Non-pigmented ciliary epithelial cell (primary cell): Measurements from ENCODE around the gene DDX17.

Source experiments
- DNase-seq: peaks from one replicate; pipeline ENCODE4 v3.0.0-alpha.2; 2010; ENCODE audit warnings: low read depth

Gene DDX17

GRCh38 chr22:38465673-38466490, 40.2 kb downstream of the DDX17 start:
- no peak for DNase-seq

- DNase-seq: no peak
Measured at GRCh38 chr22:38464992-38465672, 41.0 kb downstream of the DDX17 start.

- DNase-seq: no peak
Measured at GRCh38 chr22:38462960-38463784, 42.9 kb downstream of the DDX17 start.

- DNase-seq: peak; percentile 32
Measured at GRCh38 chr22:38461414-38462081, 44.6 kb downstream of the DDX17 start.

DNA sequence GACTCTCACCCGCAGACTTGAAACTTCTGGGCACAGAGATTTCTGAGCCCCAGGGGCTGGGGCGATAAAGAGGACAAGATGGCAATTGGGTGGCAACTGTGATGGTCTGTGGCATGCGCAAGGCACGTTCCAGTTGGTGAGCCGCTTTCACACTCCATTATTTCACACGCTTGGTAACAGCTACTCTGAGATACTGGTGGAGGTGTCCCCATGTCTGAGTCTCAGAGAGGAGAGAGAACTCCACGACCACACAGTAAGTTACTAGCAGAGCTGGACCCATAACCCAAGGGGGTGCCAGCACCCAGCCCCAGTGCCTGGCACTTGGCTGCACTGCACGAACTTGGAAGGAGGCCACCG, 45.1 kb downstream of the DDX17 start:
- no peak for DNase-seq

DNA sequence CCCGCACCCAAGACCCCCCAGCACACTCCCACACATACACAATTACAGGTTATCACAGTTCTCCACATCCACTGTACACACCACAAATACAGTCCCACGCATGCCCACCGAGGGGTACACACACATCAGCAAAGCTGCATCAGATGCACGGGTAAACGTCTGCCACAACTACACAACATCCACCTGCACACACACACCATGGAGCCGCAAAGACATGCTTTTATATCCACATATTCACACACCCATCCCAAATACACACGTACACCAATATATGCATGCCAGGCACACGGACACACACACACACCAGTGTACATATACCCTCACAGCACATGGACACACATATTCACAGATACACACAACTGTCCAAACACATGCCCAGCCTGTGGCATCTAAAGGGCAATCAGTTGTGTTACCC, 45.7 kb downstream of the DDX17 start:
- DNase-seq: no peak

DNA sequence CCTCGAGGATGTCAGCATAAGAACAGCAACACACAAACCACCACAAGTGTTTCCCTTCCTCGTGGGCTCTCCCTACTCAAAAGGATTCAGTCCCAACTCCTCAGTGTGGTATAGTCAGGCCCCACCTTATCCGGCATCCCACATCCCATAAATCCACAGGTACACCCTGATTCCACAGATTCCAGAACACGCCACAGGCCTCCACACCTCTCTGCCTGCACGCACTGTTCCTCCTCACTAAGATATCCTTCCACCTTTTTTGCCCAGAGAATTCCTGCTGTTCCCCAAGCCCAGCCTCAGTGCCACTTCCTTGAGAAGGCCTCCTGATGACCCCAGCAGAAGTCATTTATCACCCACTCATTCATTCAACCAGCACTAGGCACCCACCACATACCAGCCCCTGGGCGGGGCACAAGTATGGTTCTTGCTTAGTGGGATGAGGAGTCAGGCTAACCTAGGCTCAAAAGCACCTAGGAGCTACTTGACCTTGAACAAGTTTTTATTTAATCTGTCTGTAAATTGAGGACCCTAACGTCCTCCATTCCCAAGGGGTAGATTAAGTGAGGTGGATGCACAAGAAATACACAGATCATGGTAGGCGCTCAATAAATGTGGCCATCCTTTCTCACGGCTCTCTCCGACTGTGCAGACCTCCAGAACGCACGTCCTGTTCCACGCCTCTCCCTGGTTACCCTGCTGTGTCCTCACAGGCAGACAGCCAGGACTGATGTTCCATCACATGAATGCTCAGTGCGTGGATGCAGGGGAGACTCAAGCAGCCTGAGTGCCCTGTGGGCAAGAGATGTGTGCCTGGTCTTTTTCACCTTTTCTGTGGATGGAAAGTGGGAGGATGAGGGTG, 49.0 kb downstream of the DDX17 start:
- no peak for DNase-seq

DNA sequence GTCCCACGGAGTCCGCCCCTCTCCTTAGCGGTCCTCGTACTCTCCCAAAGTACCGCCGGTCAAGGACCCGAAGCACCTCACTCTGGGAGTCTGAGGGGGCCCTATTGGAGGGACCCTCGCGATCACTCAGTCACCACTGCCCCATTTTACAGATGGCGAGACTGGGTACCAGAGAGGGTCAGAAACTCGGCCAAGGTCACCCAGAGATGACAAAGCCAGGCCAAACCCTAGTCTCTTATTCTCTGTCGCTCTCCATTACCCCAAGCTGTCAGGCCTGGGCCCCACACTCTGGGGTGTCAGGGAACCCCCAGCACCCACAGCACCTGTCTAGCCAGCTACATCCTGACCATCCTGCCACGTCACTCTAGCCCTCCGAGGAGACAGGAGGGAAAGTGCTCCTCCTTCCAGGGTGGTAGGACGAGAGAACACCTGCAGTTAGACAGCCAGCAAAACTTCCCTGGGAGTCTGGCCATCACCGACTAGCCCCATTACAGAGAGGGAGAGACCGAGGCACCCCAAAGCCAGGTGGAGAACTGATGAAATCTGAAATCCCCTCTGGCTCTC, 49.8 kb downstream of the DDX17 start:
- no peak for DNase-seq

GRCh38 chr22:38455530-38456271, 50.4 kb downstream of the DDX17 start:
- no peak for DNase-seq

DNA sequence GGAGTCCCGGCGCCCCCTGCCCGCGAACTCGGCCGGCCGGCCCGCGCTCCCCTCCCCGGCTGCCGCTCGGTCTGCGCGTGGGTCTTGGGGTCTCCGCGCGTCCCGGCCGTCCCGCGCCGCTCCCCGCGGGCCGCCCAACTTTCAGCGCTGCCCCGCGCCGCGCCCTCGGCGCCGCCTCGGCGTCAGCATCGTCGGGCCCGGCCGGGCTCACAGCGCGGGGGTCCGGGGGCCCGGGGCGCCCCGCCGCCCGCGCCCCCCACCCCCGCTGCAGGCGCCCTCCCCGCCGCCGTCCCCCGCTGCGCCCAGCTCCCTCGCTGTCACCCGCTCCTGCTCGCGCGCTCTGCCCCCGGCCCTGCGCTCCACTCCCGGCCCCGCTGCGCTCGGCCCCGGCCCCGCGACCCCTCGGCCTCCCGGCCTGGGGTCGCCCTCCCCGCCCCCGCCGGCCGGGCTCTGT, 51.0 kb downstream of the DDX17 start, which contains the start of gene KCNJ4:
Gene KCNJ4, minus strand, starts transcription at position 124 of the 454 bp plus-strand sequence. CDS start 27,067 bp downstream, outside the sequence.
- no peak for DNase-seq

- no peak for DNase-seq
Measured at GRCh38 chr22:38454353-38455075, 51.6 kb downstream of the DDX17 start.

DNA sequence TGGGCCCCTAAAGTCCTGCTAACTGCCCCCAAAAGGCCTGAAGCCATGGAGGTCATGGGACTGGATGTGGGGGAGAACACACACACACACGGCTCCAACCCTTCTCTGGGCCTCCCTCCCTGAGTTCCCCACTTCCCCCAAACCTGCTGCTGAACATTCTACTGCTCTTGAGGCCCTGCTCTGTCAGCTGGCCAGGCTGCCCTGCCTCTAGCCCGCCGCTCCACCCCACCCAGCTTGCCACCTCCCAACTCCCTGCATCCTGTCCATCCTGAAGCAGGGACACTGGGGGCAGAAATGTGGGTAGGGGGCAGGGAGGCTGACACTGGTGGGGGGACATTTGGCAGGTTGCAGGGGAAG, 52.1 kb downstream of the DDX17 start:
- no peak for DNase-seq

- no peak for DNase-seq
Measured at GRCh38 chr22:38453066-38453672, 52.9 kb downstream of the DDX17 start.

DNA sequence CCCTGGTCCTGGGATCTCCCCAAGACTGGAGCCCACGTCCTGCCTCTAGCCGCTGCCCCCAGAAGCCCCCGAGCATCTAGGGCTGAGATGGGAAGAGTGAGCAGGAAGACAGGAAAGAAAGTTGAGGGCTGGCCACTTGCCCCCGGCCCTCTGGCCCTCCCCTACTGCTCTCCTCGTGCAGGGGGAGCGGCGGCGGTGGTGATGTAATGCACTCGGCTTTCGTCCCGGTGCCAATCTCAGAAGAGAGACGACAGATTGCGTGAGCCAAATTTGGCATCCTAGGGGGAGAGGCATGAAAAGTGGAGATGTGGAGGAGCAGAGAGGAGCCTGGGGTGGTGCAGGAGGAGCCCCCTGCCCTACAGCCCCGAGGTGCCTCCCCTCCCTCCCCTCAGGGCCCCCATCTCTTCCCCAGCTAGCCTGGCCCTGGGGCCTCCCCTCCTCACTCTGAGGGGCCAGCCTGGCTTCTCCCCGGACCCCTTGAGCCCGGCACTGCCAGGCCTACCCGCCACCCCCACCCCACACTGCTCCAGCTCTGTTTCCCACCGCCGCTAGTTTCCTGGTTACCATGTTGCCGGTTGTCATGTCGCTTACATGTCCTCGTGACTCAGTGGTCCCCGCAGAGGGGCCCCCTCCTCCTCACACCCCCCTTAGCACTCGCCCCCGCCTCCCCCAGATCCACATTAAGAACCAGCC, 53.6 kb downstream of the DDX17 start:
- DNase-seq: no peak

DNA sequence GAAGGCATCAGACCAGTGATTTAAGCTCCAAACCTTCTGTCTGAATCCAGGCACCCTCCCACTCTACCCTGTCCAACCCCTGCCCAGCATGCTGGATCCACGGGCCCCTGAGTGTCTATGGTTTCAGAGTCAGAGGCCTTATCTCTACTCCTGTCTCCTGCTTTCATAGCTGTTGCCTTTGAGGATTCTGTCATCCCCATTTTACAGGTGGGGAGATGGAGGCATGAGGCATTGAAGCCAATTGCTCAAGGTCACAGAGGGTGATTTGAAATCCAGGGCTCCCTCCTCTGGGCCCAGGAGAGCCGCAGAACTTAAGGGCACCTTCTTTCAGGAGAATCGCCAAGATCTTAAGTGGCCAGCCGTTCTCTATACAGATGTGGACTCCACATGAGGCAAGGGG, 54.2 kb downstream of the DDX17 start:
- DNase-seq: no peak

- DNase-seq: no peak
Measured at GRCh38 chr22:38451404-38451803, 54.7 kb downstream of the DDX17 start.

GRCh38 chr22:38450234-38450797, 55.8 kb downstream of the DDX17 start:
- no peak for DNase-seq

DNA sequence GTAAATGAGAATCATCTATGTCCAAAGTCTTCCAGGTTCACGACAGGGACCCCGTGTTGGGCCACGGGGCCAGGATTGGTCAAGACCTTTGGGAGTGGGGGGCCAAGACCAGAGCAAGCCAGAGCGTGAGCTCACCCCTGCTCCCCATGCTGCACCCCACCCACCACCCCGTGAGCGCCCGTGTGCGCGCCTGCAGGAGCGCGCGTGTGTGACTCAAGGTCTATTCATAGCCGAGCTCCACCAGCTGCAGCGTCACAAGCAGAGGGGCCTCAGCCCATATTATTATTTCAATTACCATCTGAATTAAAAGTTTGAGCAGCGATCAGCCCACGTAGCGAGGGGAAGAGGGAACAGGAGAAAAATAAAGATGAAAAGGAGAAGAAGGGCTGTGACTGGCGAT, 56.3 kb downstream of the DDX17 start:
- no peak for DNase-seq
